ENCODE measurements around the gene ATP8A2. TPM values are rescaled to one million over a fixed set of nuclear protein-coding genes. Genes with fewer than 3 reads are reported as not detected.

The ATP8A2 gene
- total and polyA plus RNA-seq, 2 of the 4 experiments (the other 2 are of a cell fraction), result 0.02 to 0.18 TPM

- DNase-seq, result no peak
- Histone ChIP-seq H3K4ac (ENCODE audit: low read depth, low read length) (no peak overlapping the region), H2AK5ac (ENCODE audit: low read depth, low read length) (no peak overlapping the region), H3K27ac (ENCODE audit: insufficient read depth, low read length) (no peak overlapping the region), H2BK20ac (ENCODE audit: low read depth, low read length) (no peak overlapping the region), H3K27me3 (ENCODE audit: control insufficient read depth, insufficient read depth, low read length) (no peaks in the 10 kb centered on the region), H2BK5ac (ENCODE audit: low read depth, low read length, poor library complexity, severe bottlenecking) (no peak overlapping the region), H3K56ac (ENCODE audit: extremely low read depth, insufficient read depth, low read length) (no peak overlapping the region), H3K9me1 (ENCODE audit: insufficient read depth, low read length) (0 out of 2 replicates have a peak, but pooled peaks cover 3% of the 10 kb centered on the region), H3K4me3 (ENCODE audit: insufficient read depth, low read depth, low read length) (no peak overlapping the region), H3K79me1 (ENCODE audit: low read depth in 1 of 2, low read length in 2 of 2) (no peaks in the 10 kb centered on the region), H2AK9ac (replicated peaks; ENCODE audit: low read depth, low read length, poor library complexity) (no peak overlapping the region), H4K91ac (ENCODE audit: insufficient read depth, low read depth, low read length) (no peak overlapping the region), H2BK120ac (ENCODE audit: low read depth, low read length) (no peak overlapping the region), H3K4me1 (ENCODE audit: control insufficient read depth, insufficient read depth, low read length) (no peaks in the 10 kb centered on the region), H3K9me3 (ENCODE audit: control insufficient read depth, insufficient read depth, low read length) (no peaks in the 10 kb centered on the region), H4K20me1 (ENCODE audit: insufficient read depth, low read length) (no peaks in the 10 kb centered on the region), H2AFZ (replicated peaks; ENCODE audit: low read length, poor library complexity) (no peak overlapping the region), H3K18ac (ENCODE audit: low read depth, low read length) (no peak overlapping the region), H3K14ac (replicated peaks; ENCODE audit: low read depth, low read length) (no peak overlapping the region), H4K8ac (ENCODE audit: low read depth in 2 of 2, low read length in 2 of 2) (no peak overlapping the region), H3K36me3 (ENCODE audit: control insufficient read depth, insufficient read depth, low read length) (no peaks in the 10 kb centered on the region), H3K23ac (ENCODE audit: low read depth, low read length) (no peak overlapping the region), H2BK15ac (ENCODE audit: low read depth, low read length) (no peak overlapping the region), H3K4me2 (ENCODE audit: low read depth, low read length) (no peak overlapping the region), H3K9ac (ENCODE audit: low read depth, low read length) (no peak overlapping the region), H4K5ac (ENCODE audit: low read depth, low read length) (no peak overlapping the region)
- ATAC-seq (ENCODE audit: low read depth), result no peak
- TF ChIP-seq NFE2L2 (IDR thresholded peaks at IDR 0.05; ENCODE audit: low read depth, low read length) (no peak), RAD21 (IDR thresholded peaks at IDR 0.05; ENCODE audit: low read length) (no peak), MAZ (IDR thresholded peaks at IDR 0.05; ENCODE audit: borderline replicate concordance, low read depth, low read length) (no peak), SMC3 (IDR thresholded peaks at IDR 0.05; ENCODE audit: low read depth, low read length) (no peak), RCOR1 (IDR thresholded peaks at IDR 0.05; ENCODE audit: insufficient replicate concordance, low read length) (no peak), BHLHE40 (IDR thresholded peaks at IDR 0.05; ENCODE audit: low read depth, low read length) (no peak), CEBPB (IDR thresholded peaks at IDR 0.05; ENCODE audit: low read depth, low read length) (no peak), MXI1 (IDR thresholded peaks at IDR 0.05; ENCODE audit: borderline replicate concordance, low read depth, low read length) (no peak), CHD1 (IDR thresholded peaks at IDR 0.05; ENCODE audit: low read depth, low read length) (no peak), CTCF (conservative IDR thresholded peaks at IDR 0.05; ENCODE audit: low read depth, low read length) (no peak), POLR2A (IDR thresholded peaks at IDR 0.05; ENCODE audit: low read depth, low read length) (no peak), ELK1 (IDR thresholded peaks at IDR 0.05; ENCODE audit: borderline replicate concordance, low read depth, low read length) (no peak), FOS (IDR thresholded peaks at IDR 0.05; ENCODE audit: low read depth, low read length) (no peak), MAFK (IDR thresholded peaks at IDR 0.05; ENCODE audit: low read depth, low read length) (no peak), RFX5 (IDR thresholded peaks at IDR 0.05; ENCODE audit: low read depth, low read length) (no peak)
- TF ChIP-seq, protein P1, sequence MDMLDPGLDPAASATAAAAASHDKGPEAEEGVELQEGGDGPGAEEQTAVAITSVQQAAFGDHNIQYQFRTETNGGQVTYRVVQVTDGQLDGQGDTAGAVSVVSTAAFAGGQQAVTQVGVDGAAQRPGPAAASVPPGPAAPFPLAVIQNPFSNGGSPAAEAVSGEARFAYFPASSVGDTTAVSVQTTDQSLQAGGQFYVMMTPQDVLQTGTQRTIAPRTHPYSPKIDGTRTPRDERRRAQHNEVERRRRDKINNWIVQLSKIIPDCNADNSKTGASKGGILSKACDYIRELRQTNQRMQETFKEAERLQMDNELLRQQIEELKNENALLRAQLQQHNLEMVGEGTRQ (IDR thresholded peaks at IDR 0.05; ENCODE audit: low read depth, low read length), result no peak
- BruUV-seq (replicated peaks), result no TSS peak
- CTCF ChIA-PET, result no interaction called here
- in situ Hi-C loops (cut with MboI; ENCODE audit: low sequenced_read_pairs) (no loop called here), intact Hi-C loops (cut with micrococcal nuclease) (no loop called here), dilution Hi-C loops (cut with HindIII; ENCODE audit: low sequenced_read_pairs, unreplicated experiment) (no loop called here)
- POLR2A ChIA-PET (ENCODE audit: unreplicated experiment), result no interaction called here
- no CpG with 5 or more reads among the region's 3 CpGs for WGBS, 2 experiments (ENCODE audit: extremely low coverage in 2 of 2, insufficient read length in 1 of 2)
Observed at GRCh38 chr13:26021956-26022355, 650.2 kb downstream of the ATP8A2 start.
